ENCODE results near the gene GLDC.

The GLDC gene

DNA sequence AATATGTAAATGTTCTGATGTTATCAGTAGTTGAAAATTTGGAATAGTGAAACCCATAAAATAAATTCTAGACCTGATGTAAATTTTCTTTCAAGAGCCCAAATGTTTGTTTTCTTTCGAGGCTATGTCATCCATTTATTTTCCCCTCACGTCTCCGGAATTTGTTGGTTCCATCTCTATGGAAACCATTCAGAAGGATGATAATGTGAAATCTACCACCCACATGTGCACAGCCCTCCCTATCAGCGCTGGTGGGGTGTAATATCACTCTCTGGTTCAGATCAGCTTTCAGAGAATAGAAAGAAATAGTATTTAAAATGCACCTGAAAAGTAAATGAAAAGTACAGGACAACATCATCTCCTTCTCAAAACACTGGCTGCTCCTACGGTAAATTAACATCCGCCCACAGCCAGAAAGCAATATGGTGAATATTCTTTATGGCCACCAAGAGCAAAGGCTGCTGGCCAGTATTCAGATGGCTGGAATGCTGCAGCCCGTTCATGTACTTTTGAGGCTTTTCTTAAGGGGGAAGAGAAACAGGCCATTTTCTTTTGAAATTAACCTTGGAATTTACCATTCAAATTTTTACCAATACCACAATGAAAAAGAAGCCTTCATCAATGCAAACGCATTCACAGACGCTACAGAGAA lies 28.5 kb downstream of the GLDC start:
- no peak overlapping the region for H3K4me3 ChIP-seq (ENCODE audit: low read depth, low read length)
- TF ChIP-seq, protein P1, sequence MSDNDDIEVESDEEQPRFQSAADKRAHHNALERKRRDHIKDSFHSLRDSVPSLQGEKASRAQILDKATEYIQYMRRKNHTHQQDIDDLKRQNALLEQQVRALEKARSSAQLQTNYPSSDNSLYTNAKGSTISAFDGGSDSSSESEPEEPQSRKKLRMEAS (IDR thresholded peaks at IDR 0.05; ENCODE audit: low read depth, low read length): no peak
- TF ChIP-seq, protein P2, sequence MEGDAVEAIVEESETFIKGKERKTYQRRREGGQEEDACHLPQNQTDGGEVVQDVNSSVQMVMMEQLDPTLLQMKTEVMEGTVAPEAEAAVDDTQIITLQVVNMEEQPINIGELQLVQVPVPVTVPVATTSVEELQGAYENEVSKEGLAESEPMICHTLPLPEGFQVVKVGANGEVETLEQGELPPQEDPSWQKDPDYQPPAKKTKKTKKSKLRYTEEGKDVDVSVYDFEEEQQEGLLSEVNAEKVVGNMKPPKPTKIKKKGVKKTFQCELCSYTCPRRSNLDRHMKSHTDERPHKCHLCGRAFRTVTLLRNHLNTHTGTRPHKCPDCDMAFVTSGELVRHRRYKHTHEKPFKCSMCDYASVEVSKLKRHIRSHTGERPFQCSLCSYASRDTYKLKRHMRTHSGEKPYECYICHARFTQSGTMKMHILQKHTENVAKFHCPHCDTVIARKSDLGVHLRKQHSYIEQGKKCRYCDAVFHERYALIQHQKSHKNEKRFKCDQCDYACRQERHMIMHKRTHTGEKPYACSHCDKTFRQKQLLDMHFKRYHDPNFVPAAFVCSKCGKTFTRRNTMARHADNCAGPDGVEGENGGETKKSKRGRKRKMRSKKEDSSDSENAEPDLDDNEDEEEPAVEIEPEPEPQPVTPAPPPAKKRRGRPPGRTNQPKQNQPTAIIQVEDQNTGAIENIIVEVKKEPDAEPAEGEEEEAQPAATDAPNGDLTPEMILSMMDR (IDR thresholded peaks at IDR 0.05; ENCODE audit: low read depth, low read length): no peak
- TF ChIP-seq MYC (IDR thresholded peaks at IDR 0.05; ENCODE audit: low read depth, low read length): no peak
- no peak for TF ChIP-seq POLR2A (IDR thresholded peaks at IDR 0.05; ENCODE audit: extremely low read depth, insufficient read length)
- DNase-seq (ENCODE audit: low read depth): no peak

DNA sequence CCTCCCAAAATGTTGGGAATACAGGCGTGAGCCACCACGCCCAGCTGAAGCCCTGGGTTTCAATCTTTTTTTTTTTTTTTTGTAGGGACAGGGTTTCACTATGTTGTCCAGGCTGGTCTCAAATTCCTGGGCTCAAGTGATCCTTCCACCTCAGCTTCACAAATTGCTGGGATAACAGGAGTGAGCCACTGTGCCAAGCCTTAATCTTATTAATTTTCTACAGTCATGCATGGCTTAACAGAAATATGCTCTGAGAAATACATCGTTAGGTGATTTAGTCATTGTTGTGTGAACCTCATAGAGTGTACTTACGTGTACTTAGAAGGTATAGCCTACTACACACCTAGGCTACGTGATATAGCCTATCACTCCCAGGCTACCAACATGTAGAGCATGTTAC lies 31.0 kb downstream of the GLDC start:
- H3K4me3 ChIP-seq (ENCODE audit: low read depth, low read length): no peak overlapping the region
- TF ChIP-seq POLR2A (IDR thresholded peaks at IDR 0.05; ENCODE audit: extremely low read depth, insufficient read length) (no peak), MYC (IDR thresholded peaks at IDR 0.05; ENCODE audit: low read depth, low read length) (no peak)
- TF ChIP-seq, protein P1 (IDR thresholded peaks at IDR 0.05; ENCODE audit: low read depth, low read length): no peak
- TF ChIP-seq, protein P2 (IDR thresholded peaks at IDR 0.05; ENCODE audit: low read depth, low read length): no peak
- no peak for DNase-seq (ENCODE audit: low read depth)

DNA sequence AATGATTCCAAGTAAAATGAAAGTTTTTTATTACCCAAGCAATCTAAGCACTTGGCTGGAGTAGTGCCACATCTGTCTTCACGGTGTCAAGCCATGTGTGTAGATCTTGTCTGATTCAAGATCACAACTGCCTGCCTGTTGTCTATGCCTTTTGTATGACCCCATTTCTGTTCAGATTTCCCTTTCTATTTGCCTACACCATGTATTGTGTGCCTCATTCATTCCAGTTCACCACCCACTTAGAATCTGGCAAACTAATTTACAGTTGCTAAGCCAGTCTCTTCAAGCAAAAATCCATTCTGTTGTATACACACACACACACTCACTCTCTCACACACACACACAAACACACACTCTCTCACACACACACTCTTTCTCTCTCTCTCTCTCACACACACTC lies 33.7 kb downstream of the GLDC start:
- TF ChIP-seq, protein P1 (IDR thresholded peaks at IDR 0.05; ENCODE audit: low read depth, low read length): no peak
- TF ChIP-seq POLR2A (IDR thresholded peaks at IDR 0.05; ENCODE audit: extremely low read depth, insufficient read length) (no peak), MYC (IDR thresholded peaks at IDR 0.05; ENCODE audit: low read depth, low read length) (no peak)
- TF ChIP-seq, protein P2 (IDR thresholded peaks at IDR 0.05; ENCODE audit: low read depth, low read length): no peak
- no peak for DNase-seq (ENCODE audit: low read depth)
- H3K4me3 ChIP-seq (ENCODE audit: low read depth, low read length): no peak overlapping the region

DNA sequence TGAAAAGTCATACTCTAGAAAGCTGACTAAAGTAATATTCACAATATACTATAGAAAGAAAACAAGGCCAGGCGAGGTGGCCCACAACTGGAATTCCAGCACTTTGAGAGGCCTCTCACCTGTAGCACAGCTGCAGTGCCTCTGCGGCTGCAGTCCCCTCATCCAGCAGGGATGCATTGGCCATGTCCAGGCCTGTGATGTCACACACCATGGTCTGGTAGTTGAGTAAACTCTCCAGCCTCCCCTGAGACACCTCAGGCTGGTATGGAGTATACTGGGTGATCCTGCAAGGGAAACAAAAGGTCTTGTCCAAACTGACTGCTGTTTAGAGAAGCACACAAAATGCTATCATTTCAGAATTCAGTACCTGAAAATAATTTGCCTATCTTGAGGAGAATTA lies 35.5 kb downstream of the GLDC start:
- no peak overlapping the region for H3K4me3 ChIP-seq (ENCODE audit: low read depth, low read length)
- TF ChIP-seq POLR2A (IDR thresholded peaks at IDR 0.05; ENCODE audit: extremely low read depth, insufficient read length) (no peak), MYC (IDR thresholded peaks at IDR 0.05; ENCODE audit: low read depth, low read length) (no peak)
- TF ChIP-seq, protein P2 (IDR thresholded peaks at IDR 0.05; ENCODE audit: low read depth, low read length): no peak
- TF ChIP-seq, protein P1 (IDR thresholded peaks at IDR 0.05; ENCODE audit: low read depth, low read length): no peak
- no peak for DNase-seq (ENCODE audit: low read depth)

DNA sequence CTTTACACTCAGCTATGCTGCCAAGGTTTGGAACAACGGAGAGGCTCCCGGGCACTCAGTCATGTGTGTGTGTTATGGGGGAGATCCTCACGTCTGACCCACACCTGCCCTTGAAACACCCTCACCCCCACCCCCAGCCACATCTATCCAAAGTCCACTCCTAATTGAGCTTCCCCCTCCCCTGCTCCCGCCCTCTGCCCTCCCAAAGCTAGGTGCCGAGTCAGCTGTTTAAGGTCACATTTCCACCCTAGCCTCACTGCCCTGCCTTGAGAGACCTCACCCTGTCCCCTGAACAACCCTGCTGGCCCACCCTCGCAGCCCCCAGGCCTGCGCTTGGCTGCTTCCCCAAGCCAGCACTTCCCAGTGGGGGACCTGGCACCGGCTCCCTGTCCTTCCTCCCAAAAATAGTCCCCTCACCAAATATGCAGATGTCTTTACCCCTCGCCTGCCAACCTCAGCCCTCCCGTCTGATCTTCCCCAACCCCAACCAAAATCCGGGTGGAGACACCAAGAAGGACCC lies 36.0 kb downstream of the GLDC start:
- TF ChIP-seq MYC (IDR thresholded peaks at IDR 0.05; ENCODE audit: low read depth, low read length) (no peak), POLR2A (IDR thresholded peaks at IDR 0.05; ENCODE audit: extremely low read depth, insufficient read length) (no peak)
- TF ChIP-seq, protein P1 (IDR thresholded peaks at IDR 0.05; ENCODE audit: low read depth, low read length): no peak
- TF ChIP-seq, protein P2 (IDR thresholded peaks at IDR 0.05; ENCODE audit: low read depth, low read length): no peak
- DNase-seq (ENCODE audit: low read depth): no peak
- H3K4me3 ChIP-seq (ENCODE audit: low read depth, low read length): no peak overlapping the region
